ENCODE results near the gene THG1L.

- TF ChIP-seq, protein P1, sequence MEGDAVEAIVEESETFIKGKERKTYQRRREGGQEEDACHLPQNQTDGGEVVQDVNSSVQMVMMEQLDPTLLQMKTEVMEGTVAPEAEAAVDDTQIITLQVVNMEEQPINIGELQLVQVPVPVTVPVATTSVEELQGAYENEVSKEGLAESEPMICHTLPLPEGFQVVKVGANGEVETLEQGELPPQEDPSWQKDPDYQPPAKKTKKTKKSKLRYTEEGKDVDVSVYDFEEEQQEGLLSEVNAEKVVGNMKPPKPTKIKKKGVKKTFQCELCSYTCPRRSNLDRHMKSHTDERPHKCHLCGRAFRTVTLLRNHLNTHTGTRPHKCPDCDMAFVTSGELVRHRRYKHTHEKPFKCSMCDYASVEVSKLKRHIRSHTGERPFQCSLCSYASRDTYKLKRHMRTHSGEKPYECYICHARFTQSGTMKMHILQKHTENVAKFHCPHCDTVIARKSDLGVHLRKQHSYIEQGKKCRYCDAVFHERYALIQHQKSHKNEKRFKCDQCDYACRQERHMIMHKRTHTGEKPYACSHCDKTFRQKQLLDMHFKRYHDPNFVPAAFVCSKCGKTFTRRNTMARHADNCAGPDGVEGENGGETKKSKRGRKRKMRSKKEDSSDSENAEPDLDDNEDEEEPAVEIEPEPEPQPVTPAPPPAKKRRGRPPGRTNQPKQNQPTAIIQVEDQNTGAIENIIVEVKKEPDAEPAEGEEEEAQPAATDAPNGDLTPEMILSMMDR (IDR thresholded peaks at IDR 0.05) = no peak
- TF ChIP-seq POLR2AphosphoS5 (IDR thresholded peaks at IDR 0.05) (no peak), EP300 (IDR thresholded peaks at IDR 0.05) (no peak)
Measured at GRCh38 chr5:157767689-157768088, 36.5 kb downstream of the THG1L start.
